ENCODE measurements around the gene DLGAP4.

DLGAP4 gene

DNA sequence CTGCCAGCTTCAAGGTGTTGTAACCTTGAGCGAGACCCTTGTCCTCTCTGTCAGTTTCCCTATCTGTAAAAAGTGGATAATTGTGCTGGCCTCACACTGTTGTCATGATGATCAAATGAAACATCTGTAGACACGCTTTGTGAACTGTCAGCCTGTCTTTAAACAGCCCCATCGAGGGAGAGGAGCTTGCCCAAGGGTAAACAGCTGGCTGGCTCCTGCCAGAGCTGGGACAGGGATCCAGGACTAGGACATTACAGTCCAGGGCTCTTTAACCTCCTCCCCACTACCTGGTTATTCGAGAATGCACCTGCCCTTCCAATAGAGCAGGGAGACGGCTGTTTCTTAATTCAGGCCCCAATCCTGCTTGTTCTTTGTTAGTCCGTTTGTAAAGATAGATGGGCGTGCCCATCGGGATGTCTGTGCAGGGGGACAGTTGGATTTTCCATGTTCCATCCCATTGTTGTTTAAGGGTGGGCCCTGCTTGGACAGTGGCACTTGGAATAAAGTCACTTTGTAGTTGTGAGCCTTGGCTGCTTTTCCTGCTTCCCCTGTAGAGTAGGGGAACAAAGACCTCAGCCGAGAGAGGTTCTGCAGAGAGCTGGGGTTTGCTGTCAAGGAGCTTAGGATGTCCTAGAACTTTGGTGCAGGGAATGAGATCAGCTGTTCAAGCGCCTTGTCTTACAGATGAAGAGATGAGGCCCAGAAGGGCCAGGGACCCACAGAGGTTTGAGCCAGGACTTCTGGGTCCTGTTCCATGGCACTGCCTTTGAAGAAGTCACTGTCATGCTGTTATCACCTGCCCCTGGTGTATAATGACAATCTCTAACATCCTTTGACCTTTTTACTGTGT lies 157.3 kb downstream of the DLGAP4 start:
- Histone ChIP-seq H3K4me1 (ENCODE audit: control insufficient read depth, low read length) (peaks cover 75% of the 10 kb centered on the region), H3K4me3 (ENCODE audit: low read length) (peak overlapping the region; percentile 99), H3K9me3 (ENCODE audit: control insufficient read depth, insufficient read depth, low read length) (no peaks in the 10 kb centered on the region), H3K36me3 (ENCODE audit: control insufficient read depth, low read length) (peaks cover 14% of the 10 kb centered on the region; the same call in 1 of the 2 replicates), H3K79me2 (ENCODE audit: control insufficient read depth, low read length) (peaks cover 60% of the 10 kb centered on the region), H4K20me1 (ENCODE audit: control insufficient read depth, insufficient read depth, low read depth, low read length) (peaks cover 7% of the 10 kb centered on the region; the same call in 1 of the 2 replicates), H3K4me2 (ENCODE audit: low read length) (peak overlapping the region; percentile 100), H3F3A (ENCODE audit: control insufficient read depth, insufficient read depth) (peaks cover 14% of the 10 kb centered on the region), H3K27ac (ENCODE audit: low read depth, low read length) (peak overlapping the region; percentile 64), H3K9me2 (replicated peaks; ENCODE audit: control insufficient read depth, low read length) (no peaks in the 10 kb centered on the region), H3K27me3 (ENCODE audit: control insufficient read depth, low read length) (no peaks in the 10 kb centered on the region)
- no peak for TF ChIP-seq EZH2phosphoT487 (IDR thresholded peaks at IDR 0.05; ENCODE audit: borderline replicate concordance, low read length)
- TF ChIP-seq, protein P1, sequence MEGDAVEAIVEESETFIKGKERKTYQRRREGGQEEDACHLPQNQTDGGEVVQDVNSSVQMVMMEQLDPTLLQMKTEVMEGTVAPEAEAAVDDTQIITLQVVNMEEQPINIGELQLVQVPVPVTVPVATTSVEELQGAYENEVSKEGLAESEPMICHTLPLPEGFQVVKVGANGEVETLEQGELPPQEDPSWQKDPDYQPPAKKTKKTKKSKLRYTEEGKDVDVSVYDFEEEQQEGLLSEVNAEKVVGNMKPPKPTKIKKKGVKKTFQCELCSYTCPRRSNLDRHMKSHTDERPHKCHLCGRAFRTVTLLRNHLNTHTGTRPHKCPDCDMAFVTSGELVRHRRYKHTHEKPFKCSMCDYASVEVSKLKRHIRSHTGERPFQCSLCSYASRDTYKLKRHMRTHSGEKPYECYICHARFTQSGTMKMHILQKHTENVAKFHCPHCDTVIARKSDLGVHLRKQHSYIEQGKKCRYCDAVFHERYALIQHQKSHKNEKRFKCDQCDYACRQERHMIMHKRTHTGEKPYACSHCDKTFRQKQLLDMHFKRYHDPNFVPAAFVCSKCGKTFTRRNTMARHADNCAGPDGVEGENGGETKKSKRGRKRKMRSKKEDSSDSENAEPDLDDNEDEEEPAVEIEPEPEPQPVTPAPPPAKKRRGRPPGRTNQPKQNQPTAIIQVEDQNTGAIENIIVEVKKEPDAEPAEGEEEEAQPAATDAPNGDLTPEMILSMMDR (IDR thresholded peaks at IDR 0.05; ENCODE audit: low read depth, low read length, poor library complexity, severe bottlenecking) = no peak

DNA sequence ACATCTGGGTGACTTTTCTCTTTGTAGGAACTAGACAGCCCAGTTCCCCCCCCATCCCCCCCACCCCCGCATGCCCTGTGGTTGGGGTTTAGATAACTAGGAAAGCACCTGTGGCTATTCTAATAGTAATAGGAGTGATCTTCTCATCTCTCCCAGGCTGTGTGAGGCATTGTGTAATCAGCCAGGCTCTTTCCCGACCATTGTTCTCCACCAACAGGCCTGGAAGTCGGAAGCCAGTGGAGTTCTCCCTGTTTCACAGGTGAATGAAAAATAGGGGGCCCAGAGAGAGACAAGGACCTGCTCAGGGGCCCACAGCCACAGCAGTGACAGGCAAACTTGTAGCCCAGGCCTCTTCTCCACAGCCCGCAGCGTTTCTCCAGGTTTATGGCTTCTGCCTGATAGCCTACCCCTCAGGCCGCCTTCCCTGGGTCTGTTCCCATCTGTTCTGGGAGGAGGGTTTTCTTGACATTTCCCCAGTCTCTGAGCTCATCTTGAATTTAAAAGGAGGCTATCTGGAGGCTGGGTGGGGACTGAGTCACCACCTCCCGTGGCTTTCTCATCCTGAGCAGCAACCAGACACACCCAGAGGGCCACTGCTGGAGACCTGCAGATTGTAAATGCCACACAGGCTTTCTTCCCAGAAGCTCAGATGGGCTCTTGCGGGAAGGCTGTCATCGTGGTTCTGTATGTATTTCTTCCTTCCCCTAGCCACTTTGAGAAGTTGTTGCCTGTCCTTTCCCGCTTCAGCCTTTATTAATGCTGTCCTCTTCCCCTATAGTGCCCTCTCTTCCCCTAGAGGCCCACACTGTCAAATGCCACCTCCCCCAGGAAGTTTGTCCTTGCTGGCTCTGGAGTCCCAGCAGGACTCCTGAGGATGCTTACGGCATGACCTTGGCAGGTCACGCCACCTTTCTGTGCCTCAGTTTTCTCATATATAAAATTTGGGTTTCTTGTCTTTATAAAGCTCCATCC lies 159.3 kb downstream of the DLGAP4 start:
- Histone ChIP-seq H3K9me3 (ENCODE audit: control insufficient read depth, insufficient read depth, low read length) (no peaks in the 10 kb centered on the region), H3F3A (ENCODE audit: control insufficient read depth, insufficient read depth) (peaks cover 21% of the 10 kb centered on the region), H4K20me1 (ENCODE audit: control insufficient read depth, insufficient read depth, low read depth, low read length) (peaks cover 7% of the 10 kb centered on the region; the same call in 1 of the 2 replicates), H3K4me3 (ENCODE audit: low read length) (no peak overlapping the region), H3K27ac (ENCODE audit: low read depth, low read length) (no peak overlapping the region), H3K79me2 (ENCODE audit: control insufficient read depth, low read length) (peaks cover 77% of the 10 kb centered on the region), H3K36me3 (ENCODE audit: control insufficient read depth, low read length) (peaks cover 14% of the 10 kb centered on the region; the same call in 1 of the 2 replicates), H3K9me2 (replicated peaks; ENCODE audit: control insufficient read depth, low read length) (no peaks in the 10 kb centered on the region), H3K4me1 (ENCODE audit: control insufficient read depth, low read length) (peaks cover 91% of the 10 kb centered on the region), H3K27me3 (ENCODE audit: control insufficient read depth, low read length) (no peaks in the 10 kb centered on the region), H3K4me2 (ENCODE audit: low read length) (peak overlapping the region; percentile 75; the same call in 1 of the 2 replicates)
- TF ChIP-seq, protein P1 (IDR thresholded peaks at IDR 0.05; ENCODE audit: low read depth, low read length, poor library complexity, severe bottlenecking) = no peak
- no peak for TF ChIP-seq EZH2phosphoT487 (IDR thresholded peaks at IDR 0.05; ENCODE audit: borderline replicate concordance, low read length)

DNA sequence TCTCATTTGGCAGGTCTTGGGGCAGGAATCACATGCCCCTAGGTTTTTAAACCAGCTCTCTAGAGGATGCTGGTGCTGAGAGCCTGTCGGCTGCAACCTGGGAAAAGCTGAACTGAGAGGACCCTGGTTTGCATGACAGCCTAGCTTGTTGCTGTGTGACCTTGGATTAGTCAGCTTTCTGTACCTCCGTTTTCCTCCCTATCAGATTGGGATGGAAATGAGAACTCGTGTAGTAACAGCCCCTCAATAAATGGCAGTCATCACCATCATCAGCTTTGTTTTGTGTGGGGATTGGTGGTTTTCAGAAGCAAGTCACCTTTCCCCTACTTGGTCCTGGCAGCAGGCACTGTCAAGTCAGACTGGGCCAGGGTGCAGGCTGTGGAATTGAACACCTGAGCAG lies 159.9 kb downstream of the DLGAP4 start:
- H3F3A ChIP-seq (ENCODE audit: control insufficient read depth, insufficient read depth) = peaks cover 26% of the 10 kb centered on the region
- H3K27me3 ChIP-seq (ENCODE audit: control insufficient read depth, low read length) = no peaks in the 10 kb centered on the region
- peaks cover 77% of the 10 kb centered on the region for H3K79me2 ChIP-seq (ENCODE audit: control insufficient read depth, low read length)
- TF ChIP-seq EZH2phosphoT487 (IDR thresholded peaks at IDR 0.05; ENCODE audit: borderline replicate concordance, low read length) = no peak
- TF ChIP-seq, protein P1 (IDR thresholded peaks at IDR 0.05; ENCODE audit: low read depth, low read length, poor library complexity, severe bottlenecking) = no peak
- peaks cover 14% of the 10 kb centered on the region; the same call in 1 of the 2 replicates for H3K36me3 ChIP-seq (ENCODE audit: control insufficient read depth, low read length)
- peaks cover 7% of the 10 kb centered on the region; the same call in 1 of the 2 replicates for H4K20me1 ChIP-seq (ENCODE audit: control insufficient read depth, insufficient read depth, low read depth, low read length)
- H3K9me3 ChIP-seq (ENCODE audit: control insufficient read depth, insufficient read depth, low read length) = no peaks in the 10 kb centered on the region
- no peak overlapping the region for H3K4me3 ChIP-seq (ENCODE audit: low read length)
- peaks cover 93% of the 10 kb centered on the region for H3K4me1 ChIP-seq (ENCODE audit: control insufficient read depth, low read length)
- no peak overlapping the region for H3K27ac ChIP-seq (ENCODE audit: low read depth, low read length)
- peak overlapping the region; percentile 75; the same call in 1 of the 2 replicates for H3K4me2 ChIP-seq (ENCODE audit: low read length)
- H3K9me2 ChIP-seq (replicated peaks; ENCODE audit: control insufficient read depth, low read length) = no peaks in the 10 kb centered on the region

Data from DOHH2 (cell line).